NCI-H1092 treated with DMSO at 0.1 percent for 48 hours (cell line): ENCODE measurements around the gene ARHGAP42.
A peak's percentile ranks its signal among the peaks of the same experiment; 100 is the strongest.
"Not testable (repeated sequence)": the region's sequence is repeated elsewhere in the genome, so short reads cannot be mapped to it uniquely, and the experiment has no call there.

ENCODE experiments used
- DNase-seq: peaks from one replicate; lab custom pipeline; 2025; lab: John Stamatoyannopoulos, UW

The ARHGAP42 gene

DNA sequence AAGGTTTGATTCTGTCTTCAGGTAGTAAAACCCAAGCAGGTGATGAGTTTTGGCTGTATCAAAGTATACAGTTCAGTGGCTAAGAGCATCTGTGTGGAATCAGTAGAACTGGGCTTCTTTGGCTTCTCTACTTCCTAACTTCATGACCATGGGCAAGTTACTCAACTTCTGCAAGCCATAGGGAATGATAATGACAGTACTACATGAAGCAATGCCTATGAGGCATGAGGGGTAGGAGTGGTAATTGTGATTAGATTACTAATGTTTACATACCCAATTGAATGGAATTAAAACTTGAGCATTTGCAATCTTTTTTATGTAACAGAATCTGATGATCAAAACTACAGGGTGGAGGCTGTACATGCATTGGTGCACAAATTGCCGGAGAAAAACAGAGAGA is 278.3 kb downstream of the ARHGAP42 start:
- DNase-seq: no peak

DNA sequence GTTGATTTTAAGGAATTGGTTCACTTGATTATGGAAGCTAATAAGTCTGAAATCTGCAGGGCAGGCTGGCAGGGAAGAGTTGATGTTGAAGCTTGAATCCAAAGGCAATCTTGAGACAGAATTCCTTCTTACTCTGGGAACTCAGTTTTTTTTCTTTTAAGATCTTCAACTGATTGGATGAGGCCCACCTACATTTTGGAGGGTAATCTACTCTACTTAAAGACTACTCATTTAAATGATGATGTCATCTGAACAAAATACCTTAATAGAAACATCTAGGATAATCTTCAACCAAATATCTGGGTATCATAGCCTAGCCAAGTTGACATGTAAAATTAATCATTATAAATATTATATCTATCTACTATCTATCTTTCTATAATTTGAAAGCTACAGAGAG is 279.3 kb downstream of the ARHGAP42 start:
- DNase-seq: no peak

DNA sequence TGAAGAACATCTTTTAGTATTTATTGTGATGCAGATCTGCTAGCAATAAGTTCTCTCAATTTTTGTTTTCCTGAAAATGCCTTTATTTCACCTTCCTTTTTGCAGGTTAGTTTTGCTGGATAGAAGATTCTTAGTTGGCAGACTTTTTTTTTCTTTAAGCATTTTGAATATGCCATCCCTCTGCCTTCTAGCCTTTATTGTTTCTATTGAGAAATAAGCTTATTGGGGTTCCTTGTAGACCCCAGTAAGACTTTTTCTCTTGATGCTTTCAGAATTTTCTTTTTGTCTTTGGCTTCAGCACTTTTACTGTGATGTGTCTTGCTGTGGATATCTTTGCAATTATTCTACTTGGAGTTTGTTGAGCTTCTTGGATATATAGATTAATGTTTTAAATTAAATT is 281.9 kb downstream of the ARHGAP42 start:
- DNase-seq: no peak

GRCh38 chr11:100970283-100971164 is 283.4 kb downstream of the ARHGAP42 start:
- DNase-seq: no peak

DNA sequence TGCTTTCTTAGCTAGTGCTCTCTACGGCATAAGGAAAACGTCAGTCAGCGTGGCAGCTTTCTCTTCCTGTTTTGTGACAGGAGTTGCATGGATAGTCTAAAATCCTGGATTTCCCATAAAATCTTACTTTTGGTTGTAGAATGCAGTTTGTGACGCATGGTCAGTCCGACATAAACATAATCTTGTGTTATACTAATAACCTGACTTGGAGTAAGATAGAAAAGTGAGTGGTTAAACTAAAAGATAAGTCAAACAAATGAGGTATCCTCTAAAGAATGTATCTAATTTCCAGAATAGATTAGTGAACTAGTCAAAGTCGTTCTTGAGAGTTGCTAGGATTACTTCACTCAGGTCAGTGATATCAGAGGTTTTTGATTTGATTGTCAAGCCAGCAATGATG is 285.0 kb downstream of the ARHGAP42 start:
- DNase-seq: no peak

GRCh38 chr11:100978442-100978841 is 291.4 kb downstream of the ARHGAP42 start:
- no peak for DNase-seq

GRCh38 chr11:100978939-100979338 is 291.9 kb downstream of the ARHGAP42 start:
- DNase-seq: no peak

DNA sequence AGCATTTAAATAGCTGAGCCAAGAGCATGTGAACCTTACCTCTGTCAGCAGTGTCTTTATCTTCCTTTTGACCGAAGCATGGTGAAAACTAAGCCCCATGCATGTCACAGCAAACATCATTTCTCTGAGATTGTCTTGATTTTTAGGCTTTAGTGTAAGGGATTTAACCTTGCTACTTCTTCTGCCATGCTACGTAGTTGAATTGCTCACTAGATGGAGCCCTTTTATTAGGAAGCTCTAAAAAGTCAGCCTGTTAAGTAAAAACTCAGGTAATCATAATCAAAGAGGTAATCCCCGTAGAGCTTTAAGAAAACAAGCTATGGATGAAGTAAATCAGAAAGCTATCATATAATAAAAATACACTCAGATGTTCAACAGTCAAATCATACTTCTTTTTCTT is 293.1 kb downstream of the ARHGAP42 start:
- peak; percentile 5 for DNase-seq

DNA sequence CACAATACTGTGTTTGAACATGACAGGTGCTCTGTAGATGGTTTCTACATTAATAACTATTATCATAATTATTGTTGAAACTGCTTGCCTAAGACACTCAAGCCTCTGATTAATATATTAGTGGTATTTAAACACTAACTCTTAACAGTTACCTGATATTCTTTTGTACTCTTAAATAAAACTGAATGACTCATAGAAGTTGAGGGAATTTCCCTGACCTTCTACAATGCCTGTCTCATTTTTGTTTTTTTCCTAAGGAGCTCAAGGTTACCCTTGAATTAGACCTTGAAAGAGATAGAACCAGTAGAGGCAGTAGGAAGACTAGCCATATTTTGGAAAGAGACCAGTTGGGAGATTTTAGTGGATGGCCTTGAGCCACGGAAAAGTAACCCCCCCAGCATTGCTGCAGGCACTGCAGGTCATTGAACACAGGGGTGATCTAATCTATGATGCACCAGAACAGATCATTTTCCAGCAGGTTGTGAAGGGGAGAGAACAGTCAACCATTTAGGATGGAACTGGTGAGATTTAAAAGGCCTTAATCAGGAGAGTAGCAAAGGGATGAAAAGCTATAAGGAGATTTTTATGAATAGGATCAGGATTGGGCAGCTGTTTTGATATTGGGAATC is 294.2 kb downstream of the ARHGAP42 start:
- no peak for DNase-seq

- no peak for DNase-seq
Observed at GRCh38 chr11:100984668-100985067, 297.6 kb downstream of the ARHGAP42 start.

GRCh38 chr11:100990931-100991330 is 303.8 kb downstream of the ARHGAP42 start:
- DNase-seq: no peak

GRCh38 chr11:100991541-100991940 is 304.5 kb downstream of the ARHGAP42 start:
- DNase-seq: no peak

- no peak for DNase-seq
Observed at GRCh38 chr11:100994966-100995365, 307.9 kb downstream of the ARHGAP42 start.

DNA sequence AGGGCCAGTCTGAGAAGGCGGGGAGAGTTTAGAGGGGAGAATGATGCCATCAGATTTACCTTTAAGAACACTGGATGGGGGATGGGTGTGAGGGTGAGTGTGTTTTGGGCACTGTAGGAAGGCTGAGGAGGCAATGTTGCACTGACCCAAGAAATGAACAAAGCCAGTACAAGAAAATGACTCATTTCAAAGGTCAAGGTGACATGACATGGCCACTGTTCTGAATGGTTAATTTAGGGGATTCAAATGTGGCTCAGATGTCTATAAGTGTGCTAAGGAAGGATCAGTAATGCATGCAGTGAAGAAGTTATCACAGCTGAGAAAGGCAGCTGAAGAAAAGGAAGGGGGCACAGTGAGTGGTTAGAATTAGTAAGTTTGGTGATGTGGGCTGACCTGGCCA is 312.7 kb downstream of the ARHGAP42 start:
- DNase-seq: no peak

DNA sequence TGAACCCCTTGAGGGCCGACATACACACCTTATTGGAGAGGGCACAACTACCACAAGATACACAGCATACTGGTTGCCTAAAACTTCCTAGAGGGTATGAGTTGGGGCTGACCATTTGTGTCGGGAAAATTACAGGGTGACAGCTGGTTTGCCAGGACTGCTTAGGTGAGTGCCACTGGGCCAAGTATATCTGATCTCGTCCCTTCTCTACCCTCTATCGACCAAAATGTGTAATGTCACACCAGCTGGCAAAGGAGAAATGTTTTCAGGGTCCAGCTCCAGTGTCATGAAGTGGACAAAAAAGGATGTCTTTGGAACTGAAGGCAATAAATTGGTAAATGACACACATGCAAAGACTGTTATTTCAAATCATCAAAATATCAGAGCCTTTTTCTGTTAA is 316.4 kb downstream of the ARHGAP42 start:
- no peak for DNase-seq

DNA sequence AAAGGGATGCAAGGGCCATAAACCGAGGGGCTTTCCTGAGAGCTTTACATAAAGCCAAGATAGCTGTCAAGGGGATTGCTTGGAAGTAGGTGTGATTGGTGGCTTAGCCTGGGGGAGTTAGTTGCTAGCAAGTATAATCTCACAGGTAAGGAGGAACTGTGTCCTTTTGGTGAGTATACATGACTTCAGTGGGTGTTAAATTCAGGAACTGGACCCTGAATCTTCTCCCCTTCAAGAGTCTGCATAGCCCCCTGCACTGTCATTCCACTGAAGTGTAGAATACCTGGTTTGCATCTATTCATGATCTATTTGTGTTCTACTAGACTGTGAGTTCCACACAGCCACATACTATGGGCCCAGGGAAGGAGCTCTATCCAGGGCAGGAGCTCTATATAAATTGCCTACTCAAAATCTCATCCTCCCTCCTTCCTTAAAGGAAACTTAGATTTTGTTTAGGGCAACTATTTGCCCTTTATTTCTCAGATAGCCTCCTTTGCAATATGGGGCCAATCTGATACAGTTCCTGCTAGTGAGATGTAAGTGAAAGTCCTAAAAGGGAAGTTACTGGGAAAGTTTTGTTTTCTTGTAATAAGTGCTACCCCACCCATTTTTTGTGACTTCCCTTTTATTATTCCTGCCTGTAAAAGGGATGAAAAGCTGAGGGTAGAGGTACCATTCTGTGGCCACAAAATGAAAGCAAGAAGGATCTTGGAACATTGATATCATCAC is 322.0 kb downstream of the ARHGAP42 start:
- DNase-seq: no peak

GRCh38 chr11:101009690-101010055 is 322.6 kb downstream of the ARHGAP42 start:
- DNase-seq: no peak

GRCh38 chr11:101010899-101011298 is 323.8 kb downstream of the ARHGAP42 start:
- DNase-seq: no peak

DNA sequence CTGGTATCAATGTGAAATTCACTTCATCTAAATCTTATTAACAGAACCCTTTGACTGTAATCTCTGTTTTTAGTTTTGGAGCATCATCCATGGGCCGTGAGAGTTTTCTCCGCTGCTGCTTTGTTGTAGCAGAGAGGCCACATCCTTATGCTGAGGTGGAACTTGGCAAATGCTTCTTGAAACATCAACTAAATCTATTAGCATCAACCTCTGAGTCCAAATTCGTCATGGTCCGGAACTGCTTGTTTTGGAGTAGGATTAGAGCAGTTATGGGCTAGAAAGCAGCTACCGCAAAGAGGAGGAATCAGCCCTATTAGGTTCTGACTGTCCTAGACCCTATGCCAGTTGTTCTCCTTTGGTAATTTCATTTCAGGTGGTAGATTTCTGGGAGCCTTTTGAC is 324.8 kb downstream of the ARHGAP42 start:
- no peak for DNase-seq

- DNase-seq: not testable (repeated sequence)
Observed at GRCh38 chr11:101013702-101014101, 326.6 kb downstream of the ARHGAP42 start.

- no peak for DNase-seq
Observed at GRCh38 chr11:101014600-101015285, 327.7 kb downstream of the ARHGAP42 start.

GRCh38 chr11:101019870-101020269 is 332.8 kb downstream of the ARHGAP42 start:
- no peak for DNase-seq
